Adrenal gland (tissue), 12 donors: ENCODE measurements around the gene PRKCE. TPM values are rescaled to one million over a fixed set of nuclear protein-coding genes. Genes with fewer than 3 reads are reported as not detected.

Experiments used
- DNase-seq, 7 donors: peaks; one replicate each; pipeline ENCODE4 v3.0.0-alpha.2; 2019 to 2020
- H3K27ac ChIP-seq, 5 donors: fragments of 200-600 bp; sonication (generic) in 4 of 5; 1 replicate in 3 of 5; 2 replicates in 2 of 5; pipeline versions ENCODE4 v1.5.1 to v1.8.0; 2016 to 2020; ENCODE audit warnings: mild to moderate bottlenecking in 1 of 5
- H3K27me3 ChIP-seq: fragments of 200-600 bp; 2 replicates; pipeline ENCODE4 v1.8.0; 2021
- H3K36me3 ChIP-seq, 2 donors: fragments of 200-600 bp; replicated peaks in 1 of 2; 1 replicate in 1 of 2; 2 replicates in 1 of 2; pipeline versions ENCODE4 v1.5.1 to v1.8.0; 2018 to 2022
- H3K4me1 ChIP-seq, 2 donors: fragments of 200-600 bp; replicated peaks in 1 of 2; 1 replicate in 1 of 2; 2 replicates in 1 of 2; pipeline versions ENCODE4 v1.5.1 to v1.8.0; 2018 to 2021
- H3K4me3 ChIP-seq, 4 donors: fragments of 200-600 bp; sonication (generic) in 3 of 4; one replicate each; pipeline ENCODE4 v1.5.1; 2016 to 2018
- H3K9me3 ChIP-seq, 3 donors: fragments of 200-600 bp; sonication (generic) in 1 of 3; replicated peaks in 1 of 3; 1 replicate in 2 of 3; 2 replicates in 1 of 3; pipeline versions ENCODE4 v1.5.1 to v1.8.0; 2016 to 2021
- POLR2A ChIP-seq, 2 donors: fragments of 450-650 bp; IDR thresholded peaks; one replicate each; pipeline ENCODE4 v1.6.1; 2017; ENCODE audit warnings: antibody characterized with exemption in 2 of 2, mild to moderate bottlenecking in 2 of 2, moderate library complexity in 1 of 2
- WGBS, 4 donors: extraction: QIAGEN DNeasy Blood & Tissue Kit in 2 of 4; methylation state at CpG; one replicate each; pipeline versions ENCODE4 v1.1.5 to v1.1.7; 2013 to 2017; 5-methylcytosine and 5-hydroxymethylcytosine counted together
- intact Hi-C, 2 donors: fragments of 100-400 bp; cut with DNase I; formaldehyde crosslinking; loops; one replicate each; pipeline versions ENCODE4 v1.14.1 to v1.15.0; 2022 to 2023
- polyA plus RNA-seq, 3 donors: library from polyadenylated mRNA; stranded (reverse); fragments of 200-250 nt in 2 of 3; fragments of 350-450 nt in 1 of 3; fragmentation: Illumina TruSeq in 1 of 3; extraction: RNeasy Lipid Tissue Mini Kit (QIAGEN cat#74804) in 1 of 3; gene quantifications; one replicate each; pipeline ENCODE4 v1.2.3, GENCODE V29; 2013 to 2014
- total RNA-seq, 9 donors: library from RNA; depleted of rRNA in 4 of 9; stranded (reverse); fragments of >200 nt in 4 of 9; fragments of 120-200 nt in 1 of 9; fragmentation: NEBNext Ultra II Directional in 1 of 9; extraction: Animal tissue kit (Norgen Biotek cat#: 25700) in 1 of 9; gene quantifications; one replicate each; pipeline versions ENCODE4 v1.1.0 to v1.2.4, GENCODE V29; 2013 to 2023
- TF ChIP-seq, protein P1 (sequence below), 6 experiments: fragments of 450-650 bp in 4 of 6; fragments of 200-600 bp in 2 of 6; sonication (generic) in 1 of 6; IDR thresholded peaks; 1 replicate in 5 of 6; 2 replicates in 1 of 6; pipeline versions ENCODE4 v1.5.1 to v1.8.0; 2016 to 2021; ENCODE audit warnings: antibody characterized with exemption in 6 of 6, mild to moderate bottlenecking in 2 of 6, moderate library complexity in 1 of 6
- donor health status: healthy with polysubstance abuse.
- donor health status: Bipolar disorder and iron deficiency.
- donor health status: DM: yes; HTN: yes; CAD: no.
- donor health status: DM: no; HTN: no; CAD: no.
- donor health status: DM: no; HTN: no; CAD: no.
- donor health status: DM: yes; HTN: yes; CAD: no.

Gene PRKCE
- total and polyA plus RNA-seq, 12 donors: 1.9 to 19.2 (median 8.0) TPM

DNA sequence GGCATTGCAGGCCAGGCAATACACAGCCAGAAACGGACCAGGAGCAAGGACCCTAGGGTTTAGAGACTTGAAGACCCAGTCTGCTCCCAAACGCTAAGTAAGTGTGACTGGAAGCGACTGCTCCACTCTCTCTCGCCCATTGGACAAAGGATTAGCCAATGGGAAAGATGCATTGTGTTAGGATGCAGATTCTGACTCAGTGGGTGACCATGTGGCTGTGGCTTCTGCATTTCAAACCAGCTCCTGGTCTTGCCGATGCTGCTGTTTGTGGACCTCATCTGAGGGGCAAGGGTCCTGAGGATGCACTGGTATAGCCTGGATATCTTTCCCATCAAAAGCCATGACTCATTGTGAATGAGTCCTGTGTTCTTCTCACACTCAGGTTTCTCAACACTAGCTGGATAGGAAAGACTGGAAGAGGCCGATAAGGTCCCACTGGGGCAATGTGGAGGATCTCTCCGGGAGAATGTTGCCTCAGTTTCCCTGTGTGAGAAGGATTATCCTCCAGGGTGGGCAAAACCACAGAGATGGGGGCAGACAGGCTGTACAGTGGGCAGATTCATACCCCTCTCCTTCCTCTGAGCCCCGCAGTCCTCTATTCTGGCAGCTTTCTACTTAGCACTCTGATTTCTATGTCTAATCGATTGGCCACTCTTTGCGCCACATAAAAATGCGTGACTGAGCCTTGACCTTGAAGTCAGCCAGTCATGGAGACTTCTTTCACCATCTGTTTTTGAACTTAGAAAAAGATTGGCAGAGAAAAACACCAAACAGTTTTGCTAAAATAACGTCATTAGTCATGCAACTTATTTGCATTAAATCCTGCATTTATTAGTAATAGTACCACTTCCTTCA, 257.1 kb downstream of the PRKCE start:
- H3K9me3 ChIP-seq: no peaks in the 10 kb centered on the region
- no peaks in the 10 kb centered on the region for H3K36me3 ChIP-seq
- intact Hi-C loops: no loop called here
- WGBS, 4 donors: 82 to 89% (median 85%) methylated on average over 11 to 12 of the region's 12 CpGs
- no peak for TF ChIP-seq POLR2A (IDR thresholded peaks at IDR 0.05)
- TF ChIP-seq, protein P1, sequence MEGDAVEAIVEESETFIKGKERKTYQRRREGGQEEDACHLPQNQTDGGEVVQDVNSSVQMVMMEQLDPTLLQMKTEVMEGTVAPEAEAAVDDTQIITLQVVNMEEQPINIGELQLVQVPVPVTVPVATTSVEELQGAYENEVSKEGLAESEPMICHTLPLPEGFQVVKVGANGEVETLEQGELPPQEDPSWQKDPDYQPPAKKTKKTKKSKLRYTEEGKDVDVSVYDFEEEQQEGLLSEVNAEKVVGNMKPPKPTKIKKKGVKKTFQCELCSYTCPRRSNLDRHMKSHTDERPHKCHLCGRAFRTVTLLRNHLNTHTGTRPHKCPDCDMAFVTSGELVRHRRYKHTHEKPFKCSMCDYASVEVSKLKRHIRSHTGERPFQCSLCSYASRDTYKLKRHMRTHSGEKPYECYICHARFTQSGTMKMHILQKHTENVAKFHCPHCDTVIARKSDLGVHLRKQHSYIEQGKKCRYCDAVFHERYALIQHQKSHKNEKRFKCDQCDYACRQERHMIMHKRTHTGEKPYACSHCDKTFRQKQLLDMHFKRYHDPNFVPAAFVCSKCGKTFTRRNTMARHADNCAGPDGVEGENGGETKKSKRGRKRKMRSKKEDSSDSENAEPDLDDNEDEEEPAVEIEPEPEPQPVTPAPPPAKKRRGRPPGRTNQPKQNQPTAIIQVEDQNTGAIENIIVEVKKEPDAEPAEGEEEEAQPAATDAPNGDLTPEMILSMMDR (IDR thresholded peaks at IDR 0.05): no peak
- no peak overlapping the region for H3K27ac ChIP-seq
- H3K4me1 ChIP-seq: no peaks in the 10 kb centered on the region
- no peak overlapping the region for H3K4me3 ChIP-seq
- H3K27me3 ChIP-seq: no peaks in the 10 kb centered on the region
- no peak for DNase-seq

DNA sequence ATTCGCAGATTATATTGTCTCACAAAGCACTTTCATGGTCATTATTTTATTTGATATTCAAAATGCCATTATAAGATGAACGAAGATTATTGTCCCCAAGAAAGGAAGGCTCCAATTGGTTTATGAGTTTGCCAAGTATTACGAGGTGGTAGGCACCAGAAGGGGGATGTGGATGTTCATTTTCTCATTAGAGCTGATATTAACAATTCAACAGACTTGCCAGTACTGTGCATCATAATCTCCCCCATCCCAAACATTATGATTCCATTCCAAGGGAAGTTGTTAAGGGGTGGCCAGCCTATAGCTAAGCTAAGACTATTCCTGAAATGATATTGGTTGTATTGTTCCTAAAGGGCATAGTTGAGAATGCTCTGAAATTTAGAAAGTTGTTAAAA, 257.7 kb downstream of the PRKCE start:
- no peak overlapping the region for H3K27ac ChIP-seq
- H3K9me3 ChIP-seq: no peaks in the 10 kb centered on the region
- H3K27me3 ChIP-seq: no peaks in the 10 kb centered on the region
- H3K4me1 ChIP-seq: no peaks in the 10 kb centered on the region
- intact Hi-C loops: no loop called here
- no peak for DNase-seq
- no peaks in the 10 kb centered on the region for H3K36me3 ChIP-seq
- TF ChIP-seq, protein P1 (IDR thresholded peaks at IDR 0.05): no peak
- TF ChIP-seq POLR2A (IDR thresholded peaks at IDR 0.05): no peak
- no peak overlapping the region for H3K4me3 ChIP-seq
- WGBS, 4 donors: 87 to 93% (median 91%) methylated on average over 3 of the region's 3 CpGs

DNA sequence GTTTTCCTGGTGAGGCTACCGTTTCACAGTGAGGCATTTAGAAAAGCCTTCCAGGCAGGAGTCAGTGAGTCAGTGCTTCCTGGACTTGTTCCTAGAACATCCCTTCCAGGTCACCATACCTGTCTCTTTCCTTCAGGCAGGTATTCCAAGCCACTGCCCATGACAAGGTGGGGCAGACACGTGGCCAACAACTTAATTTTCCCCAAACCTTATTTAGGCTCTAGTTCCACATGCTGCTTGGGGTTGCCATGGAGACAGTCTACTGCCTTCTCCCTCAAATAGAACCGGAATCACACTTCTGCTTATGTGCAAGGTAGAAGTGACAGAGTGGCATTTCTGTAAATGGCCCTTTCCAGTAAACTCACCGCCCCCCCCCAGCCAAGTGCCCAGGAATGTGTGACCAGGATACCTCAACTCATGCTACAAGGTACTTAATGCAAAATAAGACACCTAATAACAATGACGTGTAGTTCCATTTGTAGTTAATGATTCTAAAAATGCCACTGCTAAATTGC, 258.3 kb downstream of the PRKCE start:
- TF ChIP-seq, protein P1 (IDR thresholded peaks at IDR 0.05): no peak
- TF ChIP-seq POLR2A (IDR thresholded peaks at IDR 0.05): no peak
- Histone ChIP-seq H3K9me3 (no peaks in the 10 kb centered on the region), H3K27me3 (no peaks in the 10 kb centered on the region), H3K27ac (no peak overlapping the region), H3K4me1 (no peaks in the 10 kb centered on the region), H3K36me3 (no peaks in the 10 kb centered on the region), H3K4me3 (no peak overlapping the region)
- intact Hi-C loops: no loop called here
- 63 to 70% (median 65%) methylated on average over 5 of the region's 5 CpGs for WGBS, 4 donors
- DNase-seq: no peak

DNA sequence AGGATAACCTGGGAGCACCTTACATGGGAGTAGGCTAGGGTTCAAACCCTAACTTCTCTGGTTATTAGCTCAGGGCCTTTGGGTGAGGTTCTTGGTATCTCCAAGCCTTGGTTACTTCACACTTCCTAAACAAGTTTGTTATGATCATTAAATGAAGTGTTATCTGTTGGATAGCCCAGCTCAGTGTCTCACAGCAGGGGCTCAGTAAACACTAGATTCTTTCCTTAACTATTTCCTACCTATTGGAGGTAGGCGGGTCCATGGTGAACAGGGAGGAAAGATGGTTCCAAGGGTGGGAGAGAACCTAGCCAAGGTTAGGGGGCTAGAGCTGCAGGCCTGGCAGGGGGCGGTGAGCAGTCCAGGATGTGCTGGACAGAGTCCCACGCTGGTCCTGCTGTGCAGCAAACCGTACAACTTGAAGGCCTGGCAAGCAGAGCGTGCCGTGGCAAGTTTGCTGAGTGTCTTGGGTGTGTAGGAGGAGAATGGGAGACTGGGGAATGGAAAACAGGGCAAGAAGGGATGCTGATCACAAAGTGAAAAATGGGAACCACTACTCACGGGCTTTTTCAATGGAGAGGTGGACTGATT, 259.1 kb downstream of the PRKCE start:
- no peak overlapping the region for H3K4me3 ChIP-seq
- no peaks in the 10 kb centered on the region for H3K9me3 ChIP-seq
- intact Hi-C loops: no loop called here
- no peaks in the 10 kb centered on the region for H3K36me3 ChIP-seq
- 96 to 97% (median 96%) methylated on average over 7 of the region's 7 CpGs for WGBS, 4 donors
- H3K4me1 ChIP-seq: no peaks in the 10 kb centered on the region
- TF ChIP-seq, protein P1 (IDR thresholded peaks at IDR 0.05): no peak
- TF ChIP-seq POLR2A (IDR thresholded peaks at IDR 0.05): no peak
- H3K27ac ChIP-seq: no peak overlapping the region
- no peak for DNase-seq
- H3K27me3 ChIP-seq: no peaks in the 10 kb centered on the region
